CD14-positive monocyte (primary cell): ENCODE measurements around the gene PHACTR4. TPM values are rescaled to one million over a fixed set of nuclear protein-coding genes. Genes with fewer than 3 reads are reported as not detected.
"Not testable (repeated sequence)": the region's sequence is repeated elsewhere in the genome, so short reads cannot be mapped to it uniquely, and the experiment has no call there.

ENCODE experiments used
- DNase-seq, 3 donors: peaks; one replicate each; pipeline ENCODE4 v3.0.0-alpha.2; 2011 to 2022
- H2AFZ ChIP-seq: 2 replicates; pipeline ENCODE4 v1.6.0; 2012; ENCODE audit warnings: mild to moderate bottlenecking, low read depth, low read length, inconsistent platforms; ENCODE audit not compliant: insufficient read depth, poor library complexity, severe bottlenecking
- H3K27ac ChIP-seq, 2 donors: 1 replicate in 1 of 2; 2 replicates in 1 of 2; pipeline ENCODE4 v1.5.1; 2012 to 2013; ENCODE audit warnings: low read length in 2 of 2, control low read depth in 1 of 2, inconsistent platforms in 1 of 2, low read depth in 1 of 2, mild to moderate bottlenecking in 1 of 2
- H3K27me3 ChIP-seq, 2 donors: one replicate each; pipeline versions ENCODE4 v1.6.0 to v1.6.1; 2011 to 2013; ENCODE audit warnings: low read length in 2 of 2; ENCODE audit not compliant: control insufficient read depth in 2 of 2, insufficient read depth in 2 of 2
- H3K36me3 ChIP-seq, 2 donors: replicated peaks in 1 of 2; 1 replicate in 1 of 2; 2 replicates in 1 of 2; pipeline versions ENCODE4 v1.5.1 to v1.6.1; 2012 to 2013; ENCODE audit warnings: low read length in 2 of 2, control low read depth in 1 of 2, inconsistent platforms in 1 of 2, mild to moderate bottlenecking in 1 of 2; ENCODE audit not compliant: insufficient read depth in 2 of 2, control insufficient read depth in 1 of 2
- H3K4me1 ChIP-seq, 2 donors: 1 replicate in 1 of 2; 2 replicates in 1 of 2; pipeline versions ENCODE4 v1.5.1 to v1.6.1; 2012 to 2013; ENCODE audit warnings: low read length in 2 of 2, control low read depth in 1 of 2, inconsistent platforms in 1 of 2, mild to moderate bottlenecking in 1 of 2, moderate library complexity in 1 of 2; ENCODE audit not compliant: insufficient read depth in 2 of 2, control insufficient read depth in 1 of 2
- H3K4me2 ChIP-seq: replicated peaks from 2 replicates; pipeline ENCODE3; 2012; ENCODE audit warnings: low read length, moderate library complexity, mild to moderate bottlenecking; ENCODE audit not compliant: poor library complexity, severe bottlenecking; ENCODE audit errors: extremely low read depth
- H3K4me3 ChIP-seq, 3 experiments: fragments of 200-600 bp in 1 of 3; sonication (generic) in 1 of 3; replicated peaks in 1 of 3; 1 replicate in 2 of 3; 2 replicates in 1 of 3; pipeline ENCODE4 v1.5.1; 2011 to 2013; ENCODE audit warnings: low read length in 3 of 3, mild to moderate bottlenecking in 3 of 3, control low read depth in 2 of 3, low read depth in 2 of 3, inconsistent platforms in 1 of 3, moderate library complexity in 1 of 3
- H3K79me2 ChIP-seq: 2 replicates; pipeline ENCODE4 v1.6.0; 2012; ENCODE audit warnings: mild to moderate bottlenecking, control low read depth, inconsistent platforms, low read length, moderate library complexity; ENCODE audit not compliant: insufficient read depth
- H3K9ac ChIP-seq: 2 replicates; pipeline ENCODE4 v1.6.0; 2017; ENCODE audit warnings: low read length, mild to moderate bottlenecking; ENCODE audit not compliant: insufficient read depth, poor library complexity, severe bottlenecking
- H3K9me3 ChIP-seq, 2 donors: replicated peaks in 1 of 2; 1 replicate in 1 of 2; 2 replicates in 1 of 2; pipeline versions ENCODE4 v1.5.1 to v1.6.1; 2012 to 2013; ENCODE audit warnings: low read length in 2 of 2, control low read depth in 1 of 2; ENCODE audit not compliant: control insufficient read depth in 1 of 2, insufficient read depth in 1 of 2
- H4K20me1 ChIP-seq: 2 replicates; pipeline ENCODE4 v1.6.0; 2012; ENCODE audit warnings: mild to moderate bottlenecking, low read length, control low read depth, moderate library complexity; ENCODE audit not compliant: insufficient read depth
- H3K27ac Mint-ChIP-seq, 7 donors: one replicate each; pipeline ENCODE4 v1.8.0; 2020; ENCODE audit warnings: mild to moderate bottlenecking in 7 of 7, mixed read lengths in 7 of 7, moderate library complexity in 6 of 7, inconsistent platforms in 2 of 7
- H3K27me3 Mint-ChIP-seq, 3 donors: one replicate each; pipeline ENCODE4 v1.8.0; 2021 to 2022; ENCODE audit warnings: low read depth in 3 of 3, mild to moderate bottlenecking in 3 of 3, mixed read lengths in 3 of 3, moderate library complexity in 3 of 3, inconsistent platforms in 1 of 3
- H3K36me3 Mint-ChIP-seq, 2 donors: one replicate each; pipeline ENCODE4 v1.8.0; 2020; ENCODE audit warnings: mixed read lengths in 2 of 2, inconsistent platforms in 1 of 2, mild to moderate bottlenecking in 1 of 2
- H3K4me1 Mint-ChIP-seq: one replicate; pipeline ENCODE4 v1.8.0; 2020; ENCODE audit warnings: mild to moderate bottlenecking, mixed read lengths
- H3K4me3 Mint-ChIP-seq, 2 donors: one replicate each; pipeline ENCODE4 v1.8.0; 2020; ENCODE audit warnings: mild to moderate bottlenecking in 2 of 2, mixed read lengths in 2 of 2, moderate library complexity in 1 of 2
- H3K9me3 Mint-ChIP-seq, 7 donors: one replicate each; pipeline ENCODE4 v1.8.0; 2020 to 2022; ENCODE audit warnings: mixed read lengths in 7 of 7, mild to moderate bottlenecking in 6 of 7, moderate library complexity in 6 of 7, inconsistent platforms in 2 of 7
- CTCF ChIP-seq: fragments of 200-600 bp; IDR thresholded peaks from one replicate; pipeline ENCODE4 v1.8.0; 2022; ENCODE audit warnings: antibody characterized with exemption, mild to moderate bottlenecking
- WGBS: methylation state at CpG from one replicate; pipeline ENCODE4 v1.1.5; 2013; ENCODE audit warnings: missing lambda C conversion rate; ENCODE audit not compliant: insufficient coverage; 5-methylcytosine and 5-hydroxymethylcytosine counted together
- intact Hi-C, 2 donors: fragments of 100-400 bp; cut with micrococcal nuclease; formaldehyde crosslinking; loops; one replicate each; pipeline versions ENCODE4 v1.15.0 to v1.15.1; 2023
- polyA plus RNA-seq, 3 donors: library from polyadenylated mRNA; depleted of rRNA in 1 of 3; unstranded in 2 of 3; stranded (reverse) in 1 of 3; fragments of 300-500 nt in 2 of 3; fragments of >200 nt in 1 of 3; fragmentation: Illumina TruSeq in 2 of 3; gene quantifications; 1 replicate in 2 of 3; 2 replicates in 1 of 3; pipeline ENCODE4 v1.2.3, GENCODE V29; 2012 to 2021

The PHACTR4 gene
- polyA plus RNA-seq, 3 donors: 2.9 to 9.7 (median 2.9) TPM

GRCh38 chr1:28447679-28448078 lies 78.1 kb downstream of the PHACTR4 start:
- Mint-ChIP-seq H3K4me3 (no peak overlapping the region), H3K4me1 (no peaks in the 10 kb centered on the region), H3K27me3 (peaks cover 0 to 1% (median 1%) of the 10 kb centered on the region in 3 donors), H3K36me3 (peaks cover 15 to 19% of the 10 kb centered on the region in 2 donors), H3K9me3 (peaks cover 0 to 4% (median 0%) of the 10 kb centered on the region in 7 donors), H3K27ac (no peak overlapping the region)
- Histone ChIP-seq H3K4me3 (no peak overlapping the region), H3K79me2 (no peaks in the 10 kb centered on the region), H3K27ac (no peak overlapping the region), H3K27me3 (no peaks in the 10 kb centered on the region), H3K9ac (no peak overlapping the region), H4K20me1 (no peaks in the 10 kb centered on the region), H3K9me3 (no peaks in the 10 kb centered on the region), H2AFZ (no peak overlapping the region), H3K36me3 (peaks cover 0 to 6% of the 10 kb centered on the region in 2 donors), H3K4me2 (no peak overlapping the region), H3K4me1 (no peaks in the 10 kb centered on the region)
- no CpG with 5 or more reads among the region's 4 CpGs for WGBS
- intact Hi-C loops: no loop called here
- no peak for TF ChIP-seq CTCF
- no peak for DNase-seq

GRCh38 chr1:28448094-28448611 lies 78.6 kb downstream of the PHACTR4 start:
- H3K9me3 ChIP-seq, H2AFZ ChIP-seq, H4K20me1 ChIP-seq, intact Hi-C loops, H3K4me1 ChIP-seq, H3K4me3 Mint-ChIP-seq, H3K27me3 ChIP-seq, H3K27me3 Mint-ChIP-seq, H3K4me1 Mint-ChIP-seq, H3K4me3 ChIP-seq, H3K36me3 ChIP-seq, H3K9me3 Mint-ChIP-seq, H3K79me2 ChIP-seq, DNase-seq, H3K9ac ChIP-seq, H3K4me2 ChIP-seq, H3K27ac ChIP-seq: not testable (repeated sequence)
- no CpG with 5 or more reads among the region's 8 CpGs for WGBS
- Mint-ChIP-seq H3K27ac (peak overlapping the region in 1 of 7 donors; percentile 17), H3K36me3 (peaks cover 15 to 19% of the 10 kb centered on the region in 2 donors)
